BLaER1 treated with 17β-estradiol and CSF1 and Interleukin-3, amounts not matched to agents 10 nM and 100 nM (cell line): ENCODE results near the gene NXPH3.
"Not testable (repeated sequence)": the region's sequence is repeated elsewhere in the genome, so short reads cannot be mapped to it uniquely, and the experiment has no call there.

Experiments
- H3K27ac ChIP-seq, 11 experiments: shearing (Covaris generic); formaldehyde crosslinking; 2 replicates each; pipeline ENCODE4 v1.8.1; 2022
- H3K27me3 ChIP-seq, 11 experiments: shearing (Covaris generic); formaldehyde crosslinking; 2 replicates each; pipeline ENCODE4 v1.8.1; 2022
- H3K36me3 ChIP-seq, 11 experiments: shearing (Covaris generic); formaldehyde crosslinking; 2 replicates each; pipeline ENCODE4 v1.8.1; 2022
- H3K4me1 ChIP-seq, 10 experiments: shearing (Covaris generic); formaldehyde crosslinking; 2 replicates each; pipeline ENCODE4 v1.8.1; 2022
- H3K4me2 ChIP-seq, 11 experiments: shearing (Covaris generic); formaldehyde crosslinking; 2 replicates each; pipeline ENCODE4 v1.8.1; 2022
- H3K4me3 ChIP-seq, 10 experiments: shearing (Covaris generic); formaldehyde crosslinking; 2 replicates each; pipeline ENCODE4 v1.8.1; 2022
- H3K9ac ChIP-seq, 11 experiments: shearing (Covaris generic); formaldehyde crosslinking; 2 replicates each; pipeline ENCODE4 v1.8.1; 2022
- H3K9me3 ChIP-seq, 11 experiments: shearing (Covaris generic); formaldehyde crosslinking; replicated peaks in 1 of 11; 2 replicates each; pipeline ENCODE4 v1.8.1; 2022
- H4K20me1 ChIP-seq, 11 experiments: shearing (Covaris generic); formaldehyde crosslinking; 2 replicates each; pipeline ENCODE4 v1.8.1; 2022
- Cebpa-rat ChIP-seq, 11 experiments: shearing (Covaris generic); IDR thresholded peaks; 2 replicates each; pipeline ENCODE4 v1.8.1; 2022

NXPH3 gene

DNA sequence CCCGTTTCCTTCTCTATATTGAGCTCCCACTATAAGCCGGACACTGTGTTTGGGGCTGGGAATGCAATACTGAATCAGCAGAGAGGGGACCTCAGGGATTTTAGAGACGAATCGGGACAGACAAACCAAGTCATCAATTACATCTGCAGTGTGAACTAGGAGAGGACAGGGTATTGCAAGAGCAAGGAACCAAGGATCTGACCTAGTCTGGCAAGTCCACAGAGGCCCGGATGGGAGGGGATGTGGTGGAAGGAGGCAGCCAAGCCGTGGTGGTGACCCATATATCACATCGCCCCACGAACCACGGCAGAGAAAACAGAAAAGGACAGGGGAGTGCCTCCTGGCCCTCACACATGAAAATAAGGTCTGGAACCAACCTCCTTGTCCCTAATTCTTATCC is 28.1 kb upstream of the NXPH3 start:
- Histone ChIP-seq H3K4me1 (peaks cover 0 to 49% (median 37%) of the 10 kb centered on the region in 10 experiments; a peak in 16 of 20 replicates), H3K9ac (peak overlapping the region in 2 of 11 experiments; percentile 19 to 41; a peak in 2 of 22 replicates), H4K20me1 (no peaks in the 10 kb centered on the region; a peak in 1 of 22 replicates), H3K27me3 (peaks cover 0 to 11% (median 0%) of the 10 kb centered on the region in 11 experiments; a peak in 2 of 22 replicates), H3K9me3 (peaks cover 11 to 20% (median 18%) of the 10 kb centered on the region in 11 experiments), H3K27ac (no peak overlapping the region), H3K4me2 (peak overlapping the region in 8 of 11 experiments; percentile 42 to 83 (median 76); a peak in 15 of 22 replicates), H3K36me3 (no peaks in the 10 kb centered on the region), H3K4me3 (no peak overlapping the region)
- no peak for TF ChIP-seq Cebpa-rat (IDR thresholded peaks at IDR 0.05)

DNA sequence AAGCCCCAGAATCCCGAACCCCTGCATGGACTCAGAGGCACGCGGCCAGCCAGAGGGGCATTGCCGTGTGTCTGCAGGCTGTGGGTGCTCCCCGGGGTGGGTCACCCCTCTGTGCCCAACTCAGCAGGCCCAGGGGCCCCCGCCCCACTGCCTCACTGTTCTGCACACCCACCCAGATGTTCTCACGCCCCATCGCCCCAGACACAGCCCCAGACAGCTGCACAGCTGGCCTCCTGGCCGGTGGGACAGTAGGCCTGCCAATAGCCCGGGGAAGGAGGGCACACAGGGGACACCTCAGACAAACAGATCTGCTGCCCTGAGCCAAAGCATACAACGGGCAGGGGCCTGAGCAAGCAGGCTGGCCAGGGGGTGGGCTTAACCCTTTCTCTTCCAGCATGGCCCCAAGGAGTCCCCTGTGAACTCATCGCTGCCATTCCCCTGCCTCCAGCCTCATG is 27.6 kb upstream of the NXPH3 start:
- Histone ChIP-seq H3K4me3 (no peak overlapping the region), H3K4me2 (peak overlapping the region in 9 of 11 experiments; percentile 29 to 83 (median 75); a peak in 18 of 22 replicates), H3K9ac (peak overlapping the region in 2 of 11 experiments; percentile 19 to 41; a peak in 2 of 22 replicates), H3K27me3 (peaks cover 0 to 11% (median 0%) of the 10 kb centered on the region in 11 experiments; a peak in 2 of 22 replicates), H3K9me3 (peaks cover 11 to 20% (median 17%) of the 10 kb centered on the region in 11 experiments), H3K4me1 (peaks cover 0 to 53% (median 37%) of the 10 kb centered on the region in 10 experiments; a peak in 16 of 20 replicates), H4K20me1 (no peaks in the 10 kb centered on the region; a peak in 1 of 22 replicates), H3K27ac (no peak overlapping the region), H3K36me3 (no peaks in the 10 kb centered on the region)
- TF ChIP-seq Cebpa-rat (IDR thresholded peaks at IDR 0.05) = no peak

DNA sequence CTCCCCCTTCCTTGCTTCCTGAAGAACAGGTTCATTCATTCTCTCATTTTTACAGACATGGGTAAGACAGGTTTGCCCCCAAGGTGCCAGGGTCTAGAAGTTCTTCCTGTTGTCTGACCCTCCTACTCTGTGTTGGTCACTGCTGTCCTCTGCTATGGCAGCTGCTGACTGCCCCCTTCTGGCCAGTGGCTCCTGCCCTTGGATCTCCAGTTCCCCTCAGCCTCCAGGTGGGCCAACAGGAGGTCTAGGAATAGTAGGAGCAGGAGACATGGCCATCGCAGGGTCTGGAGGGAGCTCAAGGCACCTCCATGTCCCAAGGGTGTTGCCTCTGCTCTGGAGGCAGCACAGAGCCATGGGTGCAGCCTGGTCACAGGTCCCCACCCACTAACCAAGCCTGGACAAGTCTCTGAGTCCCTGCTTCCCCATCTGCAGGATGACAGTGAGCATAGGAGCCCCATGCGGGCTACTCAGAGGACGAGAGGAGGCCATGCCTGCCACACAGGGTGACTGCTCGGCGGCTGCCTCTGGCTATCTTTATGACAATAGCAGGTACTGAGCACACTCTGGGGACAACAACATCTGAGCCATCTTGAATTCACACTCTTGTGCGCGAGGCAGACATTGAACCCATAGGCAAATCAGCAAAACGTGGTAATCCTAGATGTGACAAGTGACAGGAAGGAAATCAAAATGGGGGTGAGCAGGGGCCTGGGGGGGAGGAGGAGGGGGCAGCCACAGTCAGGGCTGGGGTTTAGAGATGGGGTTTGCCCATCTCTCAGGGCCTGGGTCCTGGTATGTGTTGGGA is 27.0 kb upstream of the NXPH3 start:
- Histone ChIP-seq H3K9ac (peak overlapping the region in 3 of 11 experiments; percentile 19 to 53 (median 41); a peak in 2 of 22 replicates), H3K4me1 (peaks cover 0 to 55% (median 40%) of the 10 kb centered on the region in 10 experiments; a peak in 16 of 20 replicates), H4K20me1 (no peaks in the 10 kb centered on the region; a peak in 1 of 22 replicates), H3K27ac (peak overlapping the region in 1 of 11 experiments; percentile 31; a peak in 1 of 22 replicates), H3K4me3 (no peak overlapping the region), H3K9me3 (peaks cover 9 to 13% (median 11%) of the 10 kb centered on the region in 11 experiments), H3K4me2 (peak overlapping the region in 9 of 11 experiments; percentile 42 to 83 (median 75); a peak in 19 of 22 replicates), H3K27me3 (peaks cover 0 to 11% (median 0%) of the 10 kb centered on the region in 11 experiments; a peak in 2 of 22 replicates), H3K36me3 (no peaks in the 10 kb centered on the region)
- no peak for TF ChIP-seq Cebpa-rat (IDR thresholded peaks at IDR 0.05)

- Histone ChIP-seq H3K36me3 (no peaks in the 10 kb centered on the region), H3K4me3 (no peak overlapping the region), H3K27me3 (peaks cover 0 to 11% (median 0%) of the 10 kb centered on the region in 11 experiments; a peak in 2 of 22 replicates), H3K4me2 (peak overlapping the region in 9 of 11 experiments; percentile 42 to 83 (median 75); a peak in 18 of 22 replicates), H4K20me1 (no peaks in the 10 kb centered on the region; a peak in 1 of 22 replicates), H3K9ac (peak overlapping the region in 2 of 11 experiments; percentile 29 to 53; a peak in 1 of 22 replicates), H3K9me3 (peaks cover 4 to 8% (median 6%) of the 10 kb centered on the region in 11 experiments), H3K27ac (peak overlapping the region in 1 of 11 experiments; percentile 31; a peak in 1 of 22 replicates), H3K4me1 (peaks cover 0 to 60% (median 45%) of the 10 kb centered on the region in 10 experiments; a peak in 16 of 20 replicates)
- no peak for TF ChIP-seq Cebpa-rat (IDR thresholded peaks at IDR 0.05)
These were observed 26.4 kb upstream of the NXPH3 start for GRCh38 chr17:49549311-49549605.

DNA sequence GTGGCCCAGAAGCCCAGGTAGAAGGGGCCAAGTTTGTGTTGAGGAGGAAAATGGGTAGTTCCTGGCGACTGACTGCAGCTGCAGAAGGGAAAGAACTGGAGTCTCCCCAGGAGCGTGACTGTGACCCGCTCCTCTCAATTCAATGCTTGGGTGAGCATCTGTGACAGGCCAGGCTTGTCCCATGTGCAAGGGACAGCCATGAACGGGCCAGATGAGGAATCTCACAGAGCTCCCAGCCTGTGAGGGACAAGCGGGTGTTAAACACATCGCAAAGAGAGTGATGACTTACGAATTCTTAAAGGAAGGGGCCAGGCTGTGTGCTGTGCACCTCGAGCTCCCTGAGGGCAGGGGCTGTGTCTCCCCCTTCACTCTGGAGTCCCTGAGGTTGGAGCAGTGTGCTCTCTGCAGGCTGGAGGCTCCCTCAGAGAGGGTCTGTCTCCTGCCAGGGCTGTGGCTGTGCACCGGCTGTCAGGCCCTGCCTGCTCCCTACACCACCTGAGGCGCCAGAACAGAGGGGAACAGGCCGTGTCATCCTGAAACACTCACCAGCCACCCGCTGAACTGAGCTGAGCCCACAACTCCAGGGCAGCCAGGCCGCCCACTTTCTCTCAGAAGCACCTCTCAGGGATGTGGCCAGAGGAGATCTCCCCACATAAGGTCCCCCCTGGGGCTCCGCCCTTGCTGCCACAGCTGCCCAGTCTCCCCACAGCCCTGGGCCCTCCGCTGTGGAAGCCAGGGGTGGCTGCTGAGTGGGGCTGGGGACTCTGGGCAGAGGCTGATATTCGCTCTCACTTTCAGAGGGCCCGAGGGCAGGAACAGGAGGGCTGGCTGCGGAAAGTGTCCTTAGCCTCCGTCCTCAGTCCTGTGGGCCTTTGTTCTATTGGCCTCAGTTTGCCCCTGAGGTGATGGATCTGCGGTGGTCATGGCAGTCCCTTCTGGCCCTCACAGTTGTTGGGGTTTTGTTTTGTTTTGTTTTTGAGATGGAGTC is 25.7 kb upstream of the NXPH3 start:
- H3K9me3 ChIP-seq = peaks cover 0 to under 1% (median 0%) of the 10 kb centered on the region in 11 experiments; a peak in 4 of 22 replicates

DNA sequence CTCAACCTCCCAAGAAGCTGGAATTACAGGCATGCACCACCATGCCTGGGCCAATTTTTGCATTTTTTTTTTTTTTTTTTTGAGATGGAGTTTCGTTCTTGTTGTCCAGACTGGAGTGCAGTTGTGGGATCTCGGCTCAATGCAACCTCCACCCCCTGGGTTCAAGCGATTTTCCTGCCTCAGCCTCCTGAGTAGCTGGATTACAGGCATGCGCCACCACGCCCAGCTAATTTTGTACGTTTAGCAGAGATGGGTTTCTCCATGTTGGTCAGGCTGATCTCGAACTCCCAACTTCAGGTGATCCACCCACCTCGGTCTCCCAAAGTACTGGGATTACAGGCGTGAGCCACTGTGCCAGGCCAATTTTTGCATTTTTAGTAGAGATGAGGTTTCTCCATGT is 24.9 kb upstream of the NXPH3 start:
- H3K36me3 ChIP-seq, H3K9ac ChIP-seq, H3K9me3 ChIP-seq, H3K27ac ChIP-seq, H3K4me3 ChIP-seq, H4K20me1 ChIP-seq: not testable (repeated sequence)
- Histone ChIP-seq H3K4me1 (peaks cover 6 to 75% (median 60%) of the 10 kb centered on the region in 10 experiments; a peak in 18 of 20 replicates), H3K4me2 (peak overlapping the region in 8 of 11 experiments; percentile 42 to 83 (median 76); a peak in 12 of 22 replicates), H3K27me3 (peaks cover 0 to 11% (median 0%) of the 10 kb centered on the region in 11 experiments; a peak in 2 of 22 replicates)

More for the DNA sequence above, 25.7 kb upstream of the NXPH3 start:
- Histone ChIP-seq H3K27me3 (peaks cover 0 to 11% (median 0%) of the 10 kb centered on the region in 11 experiments; a peak in 2 of 22 replicates), H4K20me1 (no peaks in the 10 kb centered on the region; a peak in 1 of 22 replicates), H3K4me3 (no peak overlapping the region), H3K9ac (peak overlapping the region in 4 of 11 experiments; percentile 7 to 53 (median 36); a peak in 4 of 22 replicates), H3K4me1 (peaks cover 0 to 68% (median 52%) of the 10 kb centered on the region in 10 experiments; a peak in 16 of 20 replicates), H3K36me3 (no peaks in the 10 kb centered on the region), H3K27ac (peak overlapping the region in 2 of 11 experiments; percentile 33 to 34; a peak in 2 of 22 replicates), H3K4me2 (peak overlapping the region in 9 of 11 experiments; percentile 42 to 83 (median 75); a peak in 19 of 22 replicates)
- no peak for TF ChIP-seq Cebpa-rat (IDR thresholded peaks at IDR 0.05)

GRCh38 chr17:49551221-49552069 is 24.2 kb upstream of the NXPH3 start:
- Histone ChIP-seq H4K20me1 (no peaks in the 10 kb centered on the region; a peak in 1 of 22 replicates), H3K4me2 (no peak overlapping the region), H3K36me3 (no peaks in the 10 kb centered on the region), H3K27ac (no peak overlapping the region), H3K9ac (no peak overlapping the region), H3K4me1 (peaks cover 12 to 82% (median 66%) of the 10 kb centered on the region in 10 experiments), H3K27me3 (peaks cover 0 to 11% (median 0%) of the 10 kb centered on the region in 11 experiments; a peak in 2 of 22 replicates), H3K4me3 (no peak overlapping the region), H3K9me3 (no peaks in the 10 kb centered on the region)
- TF ChIP-seq Cebpa-rat (IDR thresholded peaks at IDR 0.05) = no peak
